Epithelial cell of prostate (primary cell): ENCODE results near the gene MGAT4A.
A peak's percentile ranks its signal among the peaks of the same experiment; 100 is the strongest.

Experiments used
- DNase-seq: peaks from one replicate; pipeline ENCODE4 v3.0.0-alpha.2; 2011; ENCODE audit warnings: low read depth, low spot score
- H3K27ac ChIP-seq: fragments of 450-650 bp; 2 replicates; pipeline ENCODE4 v1.5.1; 2017; ENCODE audit warnings: mild to moderate bottlenecking

MGAT4A gene

DNA sequence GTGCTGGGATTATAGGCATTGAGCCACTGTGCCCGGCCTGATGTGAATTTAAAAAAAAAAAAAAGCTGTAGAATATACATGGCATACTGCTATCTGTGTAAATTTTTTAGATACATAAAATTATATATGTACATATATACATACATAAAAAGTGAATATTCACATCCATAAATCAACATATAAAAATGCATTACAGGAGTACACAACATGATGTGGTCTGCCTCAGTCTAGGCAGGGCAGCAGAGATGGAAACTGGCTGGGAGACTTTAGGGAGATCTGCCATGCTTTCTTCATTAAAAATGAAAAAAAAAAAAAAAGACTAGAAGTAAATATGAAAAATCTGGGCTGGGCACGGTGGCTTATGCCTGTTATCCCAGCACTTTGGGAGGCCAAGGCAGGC, 24.3 kb downstream of the MGAT4A start:
- no peak for DNase-seq
- no peak overlapping the region for H3K27ac ChIP-seq

DNA sequence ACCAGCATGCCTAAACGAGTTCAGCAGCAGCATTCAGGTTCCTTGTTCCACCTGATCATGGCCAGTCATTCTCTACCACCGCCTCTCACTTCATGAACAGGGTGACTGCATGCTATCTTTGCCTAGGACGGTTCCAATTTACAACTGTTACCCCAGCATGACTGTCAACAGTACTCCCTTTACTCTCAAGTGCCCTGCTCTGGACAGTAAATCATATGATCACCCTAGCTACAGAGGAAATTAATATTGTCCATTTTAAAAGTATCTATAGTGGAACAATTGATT, 25.7 kb downstream of the MGAT4A start:
- DNase-seq, result no peak
- H3K27ac ChIP-seq, result no peak overlapping the region

DNA sequence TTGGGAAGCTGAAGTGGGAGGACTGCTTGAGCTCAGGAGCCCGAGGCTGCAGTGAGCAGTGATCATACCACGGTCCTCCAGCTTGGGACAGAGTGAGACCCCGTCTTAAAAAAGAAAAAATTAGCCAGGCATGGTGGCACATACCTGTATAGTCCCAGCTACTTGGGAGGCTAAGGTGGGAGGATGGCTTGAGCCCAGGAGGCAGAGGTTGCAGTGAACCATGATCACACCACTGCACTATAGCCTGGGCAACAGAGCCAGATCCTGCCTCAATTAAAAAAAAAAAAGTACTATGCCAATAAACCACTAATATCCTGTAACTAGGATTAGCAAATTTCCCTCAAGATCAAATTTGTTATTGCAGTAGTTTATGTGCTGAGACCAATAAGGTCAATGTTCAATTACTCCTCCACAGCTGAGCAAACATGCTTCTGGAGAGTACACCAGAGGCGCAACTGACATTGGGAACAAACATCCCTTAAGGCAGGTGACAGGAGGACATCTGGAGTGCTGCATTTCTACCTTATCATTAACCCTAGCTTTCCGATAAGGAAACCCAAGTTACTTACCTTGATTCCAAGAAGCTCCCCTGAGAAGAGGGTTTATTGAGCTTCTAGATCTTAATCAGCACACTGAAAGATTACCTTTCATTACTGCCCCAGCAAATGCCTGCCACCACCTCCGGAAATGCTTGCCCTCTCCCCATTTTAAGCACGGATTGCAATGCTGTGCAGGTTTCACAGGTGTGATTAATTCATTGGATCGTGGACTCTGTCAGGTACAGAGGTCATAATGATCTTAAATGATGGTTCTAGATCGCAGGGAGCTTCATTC, 26.2 kb downstream of the MGAT4A start:
- DNase-seq, result no peak
- no peak overlapping the region for H3K27ac ChIP-seq

DNA sequence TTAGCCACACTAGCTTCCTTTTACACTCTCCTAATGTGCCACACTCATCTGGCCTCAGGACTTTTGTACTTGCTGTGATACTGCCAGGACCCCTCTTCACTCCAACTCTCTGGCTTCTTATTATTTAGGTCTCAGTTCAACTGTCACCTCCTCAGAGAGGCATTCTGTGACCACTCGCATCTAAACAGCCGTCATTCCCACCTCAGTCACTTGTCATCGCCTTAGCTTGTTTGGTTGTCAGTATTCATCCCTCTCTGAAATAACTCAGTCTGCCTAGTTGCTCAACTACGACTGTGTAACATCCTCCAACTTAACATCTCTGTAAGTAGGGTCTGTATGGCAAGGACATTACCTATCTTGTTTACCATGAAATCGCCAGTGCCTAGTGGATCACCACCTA, 27.2 kb downstream of the MGAT4A start:
- H3K27ac ChIP-seq, result no peak overlapping the region
- no peak for DNase-seq

DNA sequence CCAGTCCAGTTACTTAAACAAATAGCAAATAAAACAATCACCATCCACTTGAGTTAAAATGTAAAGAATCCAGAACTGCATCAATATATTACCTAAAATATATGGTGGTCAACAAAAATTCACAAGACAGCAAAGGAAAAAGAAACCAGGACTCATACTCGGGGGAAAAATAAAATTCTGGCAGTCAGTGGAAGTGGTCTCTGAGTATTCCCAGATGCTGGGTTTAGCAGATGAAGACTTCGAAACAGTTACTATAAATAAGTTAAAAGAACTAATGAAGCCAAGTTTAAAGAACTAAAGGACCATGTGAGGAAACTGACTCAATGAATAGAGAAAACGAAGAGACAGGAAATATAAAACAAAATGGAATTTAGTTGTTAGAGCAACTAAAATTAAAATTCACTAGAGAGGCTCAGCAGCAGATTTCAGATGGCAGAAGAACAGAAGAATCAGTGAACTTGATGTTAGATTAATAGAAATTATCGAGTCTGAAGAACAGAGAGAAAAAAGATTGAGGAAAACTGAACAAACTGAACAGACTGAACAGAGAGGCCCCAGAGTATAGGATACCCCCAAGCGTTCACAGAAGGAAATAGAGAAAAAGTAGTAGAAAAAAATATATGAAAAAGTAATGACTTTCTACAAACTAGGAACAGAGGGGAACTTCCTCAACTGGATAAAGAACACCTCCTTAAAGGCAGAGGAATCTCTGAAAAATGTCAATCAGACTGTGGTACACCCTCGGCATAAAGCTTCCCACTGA, 27.9 kb downstream of the MGAT4A start:
- DNase-seq, result no peak
- no peak overlapping the region for H3K27ac ChIP-seq

DNA sequence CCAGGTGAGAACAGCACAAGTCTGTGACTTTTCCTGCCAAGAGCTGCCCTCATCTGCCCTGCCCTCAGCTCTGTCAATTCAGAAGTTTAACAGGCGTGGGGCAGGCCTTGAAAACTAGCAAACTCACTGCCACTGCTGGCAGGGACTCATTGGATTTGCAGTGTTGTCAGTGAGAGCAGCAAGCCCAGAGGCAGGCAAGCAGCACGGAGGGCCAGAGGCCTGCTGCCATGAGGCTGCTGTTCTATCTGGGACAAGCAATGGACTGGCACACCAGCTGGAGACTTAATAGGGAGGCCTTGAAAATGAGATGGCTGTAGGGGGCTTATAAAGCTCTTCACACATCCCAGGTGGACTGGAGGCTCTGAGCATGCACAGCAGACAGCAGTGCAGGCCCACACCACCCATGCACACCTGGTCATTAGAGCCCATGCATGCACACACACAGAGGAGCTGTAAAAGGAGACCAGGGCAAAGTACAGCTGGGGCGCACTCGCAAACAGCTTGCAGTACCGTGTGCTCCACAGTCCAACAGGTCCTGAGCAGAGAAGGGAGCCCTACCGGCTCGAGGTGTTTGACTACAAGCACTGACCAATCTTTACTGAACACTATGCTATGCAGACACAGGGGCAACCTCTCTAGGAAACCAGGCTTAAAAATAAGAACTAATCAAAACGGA, 28.7 kb downstream of the MGAT4A start:
- no peak overlapping the region for H3K27ac ChIP-seq
- no peak for DNase-seq

DNA sequence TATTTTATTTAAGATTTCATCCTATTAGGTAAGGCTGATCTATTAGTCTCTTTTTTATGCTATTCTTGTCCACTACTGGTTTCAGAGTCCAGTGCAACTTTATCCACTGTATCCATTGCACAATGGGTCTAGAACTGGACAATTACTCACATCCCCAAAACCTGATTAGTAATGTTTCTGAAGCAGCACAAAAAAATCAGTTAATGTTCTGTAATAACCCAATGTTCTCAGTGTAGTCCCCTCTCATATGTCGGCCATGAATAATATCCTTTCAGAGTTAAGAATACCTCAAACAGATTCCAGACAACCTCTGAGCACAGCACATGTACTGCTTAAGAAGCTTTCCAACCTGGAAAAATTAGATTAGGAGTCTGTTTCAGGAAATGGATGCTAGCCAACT, 29.7 kb downstream of the MGAT4A start:
- DNase-seq, result no peak

DNA sequence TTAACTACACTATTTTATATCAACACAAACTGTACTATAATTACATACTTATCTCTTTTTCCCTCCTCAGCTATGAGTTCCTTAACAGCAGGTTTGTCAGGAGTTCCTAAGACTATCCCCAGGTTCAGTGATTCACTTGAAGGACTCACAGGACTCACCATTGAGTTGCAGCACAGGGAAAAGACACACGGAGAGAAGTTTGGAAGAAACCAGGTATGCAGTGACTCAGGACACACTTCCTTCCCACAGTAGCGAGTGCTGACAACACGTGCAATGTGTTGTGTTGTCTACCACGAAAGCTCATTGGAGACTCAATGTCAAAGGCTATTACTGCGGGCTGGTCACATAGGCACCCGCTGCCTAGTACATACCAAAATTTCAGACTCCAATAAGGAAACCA, 32.0 kb downstream of the MGAT4A start:
- H3K27ac ChIP-seq, result no peak overlapping the region
- DNase-seq, result peak; percentile 26

More for the DNA sequence above, 29.7 kb downstream of the MGAT4A start:
- H3K27ac ChIP-seq, result no peak overlapping the region

DNA sequence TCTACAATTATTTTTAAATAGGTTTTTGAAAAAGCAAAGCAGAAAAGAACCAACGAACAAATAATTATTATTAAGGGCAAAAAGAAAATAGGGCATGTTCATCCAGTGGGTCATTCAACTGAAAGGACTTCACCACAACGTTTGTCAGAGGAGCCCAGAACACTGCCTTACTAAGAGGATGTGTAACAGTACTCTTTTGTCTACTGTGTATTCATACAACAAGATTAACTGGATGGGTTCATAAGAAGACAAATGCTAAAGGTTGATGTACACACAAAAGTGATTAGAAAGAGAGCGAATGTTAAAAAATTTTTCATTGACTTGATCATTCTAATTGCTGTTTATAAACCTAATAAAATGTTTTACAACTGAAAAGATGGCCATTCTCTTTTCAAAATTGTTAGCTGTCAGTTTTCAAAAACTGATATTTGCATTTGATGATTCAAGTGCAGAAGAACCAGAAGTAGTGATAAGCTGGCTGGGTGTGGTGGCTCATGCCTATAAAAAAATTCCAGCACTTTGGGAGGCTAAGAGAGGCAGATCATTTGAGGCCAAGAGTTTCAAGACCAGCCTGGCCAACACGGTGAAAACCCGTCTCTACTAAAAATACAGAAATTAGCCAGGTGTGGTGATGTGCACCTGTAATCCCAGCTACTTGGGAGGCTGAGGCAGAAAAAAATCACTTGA, 33.1 kb downstream of the MGAT4A start:
- DNase-seq, result no peak
- no peak overlapping the region for H3K27ac ChIP-seq

DNA sequence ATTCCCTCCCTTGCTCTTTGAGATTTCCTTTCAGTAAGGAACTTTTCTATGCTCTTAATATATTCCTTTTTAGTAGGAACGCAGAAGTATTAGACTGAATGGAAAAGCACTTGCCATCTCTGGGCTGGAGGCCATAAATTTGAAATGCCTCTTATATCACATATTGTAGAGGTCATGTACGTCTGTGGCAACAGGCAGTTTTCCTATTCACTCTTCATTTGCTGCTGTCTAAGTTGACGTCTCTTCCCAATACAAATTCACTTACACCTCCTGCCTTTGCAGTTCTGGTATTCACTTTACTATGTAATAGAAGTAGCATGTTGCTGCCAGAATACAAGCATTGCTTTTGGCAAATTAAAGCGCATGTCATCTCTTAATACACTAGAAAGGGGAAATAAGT, 34.7 kb downstream of the MGAT4A start:
- H3K27ac ChIP-seq, result no peak overlapping the region

DNA sequence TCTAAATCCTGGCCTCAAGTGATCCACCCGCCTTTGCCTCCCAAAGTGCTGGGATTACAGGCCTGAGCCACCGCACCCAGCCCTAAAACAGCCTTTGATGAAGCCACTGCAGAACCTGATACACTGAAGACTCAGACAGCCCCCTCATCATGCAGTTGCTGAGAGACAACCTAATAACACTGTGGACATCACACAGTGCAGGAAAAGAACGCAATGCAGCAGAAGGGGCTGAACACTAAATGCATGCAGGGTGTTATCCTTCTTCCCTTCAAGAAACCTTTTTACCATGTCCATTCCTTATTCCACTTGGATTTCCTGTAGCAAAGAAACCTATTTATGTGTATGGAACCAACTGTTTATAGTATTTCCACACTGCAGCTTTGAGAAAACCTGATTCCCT, 35.7 kb downstream of the MGAT4A start:
- H3K27ac ChIP-seq, result no peak overlapping the region
- no peak for DNase-seq

More for the DNA sequence above, 34.7 kb downstream of the MGAT4A start:
- no peak for DNase-seq

DNA sequence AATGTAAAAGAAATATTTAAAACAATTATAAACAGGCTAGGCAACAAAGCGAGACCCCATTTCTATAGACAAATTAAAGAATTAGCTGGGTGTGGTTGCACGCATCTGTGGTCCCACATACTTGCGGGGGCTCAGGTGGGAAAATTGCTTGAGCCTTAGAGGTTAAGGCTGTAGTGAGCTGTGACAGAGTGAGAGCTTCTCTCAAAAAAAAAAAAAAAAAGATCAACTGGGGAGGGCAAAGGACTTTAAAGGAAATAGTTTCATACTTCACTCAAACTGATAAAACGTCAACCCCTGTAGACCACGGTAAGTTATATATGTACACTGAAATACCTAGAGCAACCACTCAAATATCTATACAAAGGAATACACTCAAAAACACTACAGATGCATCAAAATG, 37.5 kb downstream of the MGAT4A start:
- no peak overlapping the region for H3K27ac ChIP-seq
- no peak for DNase-seq

DNA sequence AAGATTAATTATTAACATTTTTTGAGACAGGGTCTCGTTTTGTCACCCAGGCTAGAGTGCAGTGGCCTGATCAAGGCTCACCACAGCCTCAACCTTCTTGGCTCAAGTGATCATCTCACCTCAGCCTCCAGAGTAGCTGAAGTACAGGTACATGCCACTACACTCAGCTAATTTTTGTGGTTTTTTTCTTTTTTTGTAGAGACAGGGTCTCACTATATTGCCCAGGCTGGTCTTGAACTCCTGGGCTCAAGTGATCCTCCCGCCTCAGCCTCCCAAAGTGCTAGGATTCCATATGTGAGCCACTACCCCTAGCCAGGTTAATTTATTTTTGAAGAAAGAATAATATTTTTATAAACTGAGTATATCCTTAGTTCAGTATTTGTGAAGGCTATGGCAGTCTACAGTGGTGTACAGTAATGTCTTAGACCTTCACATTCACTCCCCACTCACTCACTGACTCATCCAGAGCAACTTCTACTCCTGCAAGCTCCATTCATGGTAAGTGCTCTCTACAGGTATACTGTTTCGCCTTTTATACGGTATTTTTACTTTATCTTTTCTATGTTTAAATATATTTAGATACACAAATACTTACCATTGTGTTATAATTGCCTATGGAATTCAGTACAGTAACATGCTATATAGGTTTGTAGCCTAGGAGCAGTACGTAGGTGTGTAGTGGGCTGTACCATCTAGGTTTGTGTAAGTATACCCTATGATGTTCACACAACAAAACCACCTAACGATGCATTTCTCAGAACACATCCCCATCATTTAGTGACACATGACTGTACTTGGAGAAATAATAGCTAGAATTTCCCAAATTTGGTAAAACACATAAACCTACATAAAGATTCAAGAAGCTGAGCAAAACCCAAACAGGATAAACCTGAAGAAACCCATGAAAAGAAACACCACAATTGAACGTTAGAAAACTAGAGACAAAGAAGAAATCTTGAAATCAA, 38.6 kb downstream of the MGAT4A start:
- DNase-seq, result no peak
- H3K27ac ChIP-seq, result no peak overlapping the region

DNA sequence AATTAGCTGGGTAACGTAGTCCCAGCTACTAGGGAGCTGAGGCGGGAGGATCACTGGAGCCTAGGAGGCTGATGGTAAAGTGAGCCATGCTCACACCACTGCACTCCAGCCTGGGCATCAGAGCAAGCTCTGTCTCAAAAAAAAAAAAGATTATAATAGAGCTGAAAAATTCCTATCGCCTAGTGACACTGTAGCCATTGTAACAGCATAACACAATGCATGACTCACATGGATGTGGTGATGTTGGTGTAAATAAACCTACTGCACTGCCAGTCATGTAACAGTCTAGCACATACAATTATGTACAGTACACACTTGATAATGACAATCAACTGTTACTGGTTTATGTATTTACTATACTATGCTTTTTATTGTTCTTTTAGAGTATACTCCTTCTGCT, 39.6 kb downstream of the MGAT4A start:
- DNase-seq, result peak; percentile 22
- no peak overlapping the region for H3K27ac ChIP-seq

DNA sequence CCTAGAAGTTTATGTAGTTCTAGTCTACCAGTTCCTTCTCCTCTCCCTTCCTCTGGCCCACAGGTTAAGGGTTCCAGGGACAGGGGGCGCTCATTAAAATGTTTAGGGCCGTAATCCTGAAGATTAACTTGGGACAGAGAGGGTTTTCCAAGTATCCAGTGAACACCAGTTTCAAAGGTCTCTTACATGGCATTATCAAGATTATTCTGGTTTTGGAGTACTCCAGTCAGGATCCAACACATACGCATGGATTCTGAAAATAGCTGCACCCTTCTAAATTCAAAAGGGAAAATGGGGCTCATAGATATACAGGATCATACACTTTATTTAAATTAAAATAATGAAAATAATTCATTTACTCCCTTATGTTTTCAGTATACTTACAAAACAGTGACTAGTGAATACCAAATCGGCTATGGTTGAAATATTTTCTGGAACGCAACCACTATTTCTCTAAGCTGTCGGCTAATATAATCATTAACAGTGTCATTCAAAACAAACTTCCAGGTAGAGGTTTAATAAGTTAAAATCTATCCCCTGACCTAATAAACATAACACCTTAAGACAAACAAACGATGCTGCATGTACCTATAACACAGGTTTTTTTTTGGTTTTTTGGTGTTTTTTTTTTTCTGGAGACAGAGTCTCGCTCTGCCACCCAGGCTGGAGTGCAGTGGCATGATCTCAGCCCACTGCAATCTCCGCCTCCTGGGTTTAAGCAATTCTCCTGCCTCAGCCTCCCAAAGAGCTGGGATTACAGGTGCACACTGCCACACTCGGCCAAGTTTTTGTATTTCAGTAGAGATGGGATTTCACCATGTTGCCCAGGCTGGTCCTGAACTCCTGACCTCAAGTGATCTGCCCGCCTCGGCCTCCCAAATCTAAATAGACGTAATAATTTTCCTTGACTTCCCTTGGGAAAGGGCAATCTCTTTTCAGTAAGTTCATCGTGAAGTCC, 44.7 kb downstream of the MGAT4A start:
- DNase-seq, result no peak
- no peak overlapping the region for H3K27ac ChIP-seq

DNA sequence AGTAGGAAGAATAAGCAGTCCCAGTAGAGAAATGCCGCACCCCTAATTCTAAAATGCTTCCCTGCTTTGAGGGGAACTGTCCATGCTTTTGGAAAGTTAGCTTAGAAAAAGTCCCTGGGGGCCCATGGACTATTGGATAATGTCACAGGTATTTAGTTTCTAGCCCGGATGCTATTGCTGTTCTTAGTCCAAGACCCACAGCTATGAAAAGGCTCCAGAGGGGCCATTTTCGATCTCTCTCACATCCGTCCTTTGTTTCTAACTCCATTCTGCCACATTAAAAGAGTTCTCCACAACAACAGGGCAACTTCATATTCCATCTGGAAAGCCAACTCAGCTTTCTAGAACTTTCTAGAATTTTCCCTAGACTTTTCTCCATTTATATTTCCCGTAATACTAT, 47.2 kb downstream of the MGAT4A start:
- H3K27ac ChIP-seq, result no peak overlapping the region
- DNase-seq, result no peak

DNA sequence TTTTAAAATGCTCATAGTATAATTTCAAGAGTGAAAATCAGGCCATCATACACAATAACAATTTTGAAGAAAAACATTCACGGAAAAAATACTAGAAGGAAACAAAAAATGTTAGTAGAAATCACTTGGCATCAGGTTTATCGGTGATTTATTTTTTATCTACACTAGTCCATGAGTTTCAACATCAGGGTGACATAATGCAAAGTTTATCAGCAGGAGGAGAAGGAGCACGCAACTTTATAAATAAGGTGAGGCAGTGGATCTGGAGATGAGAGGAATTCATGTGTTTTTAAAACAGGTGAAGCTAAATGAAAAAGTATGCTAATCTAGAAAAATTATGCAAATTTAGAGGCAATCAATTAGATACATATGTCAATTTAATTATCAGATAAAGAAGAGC, 54.2 kb downstream of the MGAT4A start:
- DNase-seq, result no peak
- no peak overlapping the region for H3K27ac ChIP-seq

DNA sequence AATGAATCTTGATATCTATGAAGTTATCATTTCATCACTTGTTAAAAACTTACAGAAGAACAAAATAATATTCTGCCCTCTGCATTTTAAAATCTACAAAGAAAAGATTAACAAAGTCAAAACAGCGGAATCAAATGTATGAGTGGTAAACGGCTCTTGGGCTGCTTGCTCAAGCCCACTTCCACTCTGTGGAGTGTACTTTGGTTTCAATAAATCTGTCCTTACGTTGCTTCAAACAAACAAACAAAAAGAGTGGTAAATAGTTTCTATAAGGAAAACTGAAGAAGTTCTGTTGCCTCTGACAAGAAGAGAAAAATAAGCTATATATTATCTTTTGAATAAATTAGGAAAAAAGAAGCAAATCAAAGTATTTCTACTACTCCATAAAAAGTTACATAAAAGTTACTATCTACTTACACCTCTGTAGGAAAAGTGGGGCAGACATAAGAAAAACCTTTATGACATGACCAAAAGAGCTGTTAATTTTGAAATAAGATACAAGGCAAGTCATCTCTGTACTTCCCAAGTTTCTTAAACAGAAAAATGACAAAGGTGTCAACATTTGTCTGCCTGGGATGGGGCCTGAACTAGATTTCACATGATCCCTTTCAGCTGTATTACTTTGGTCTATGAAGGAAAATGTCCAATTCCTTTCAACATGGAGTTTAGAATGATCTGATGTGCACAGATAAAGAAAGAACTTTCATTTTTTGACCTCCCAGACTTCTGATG, 56.5 kb downstream of the MGAT4A start:
- H3K27ac ChIP-seq, result no peak overlapping the region
- no peak for DNase-seq
